Bronchial epithelial cell (primary cell): ENCODE results near the gene RNF151. TPM values are rescaled to one million over a fixed set of nuclear protein-coding genes. Genes with fewer than 3 reads are reported as not detected.
"Not testable (repeated sequence)": the region's sequence is repeated elsewhere in the genome, so short reads cannot be mapped to it uniquely, and the experiment has no call there.

ENCODE experiments used
- DNase-seq: peaks from one replicate; pipeline ENCODE4 v3.0.0-alpha.2; 2010; ENCODE audit warnings: low read depth
- FAIRE-seq: peaks from 2 replicates; lab custom pipeline; 2011; peaks lifted over from hg19 to GRCh38; lab: Jason Lieb, UNC
- H3K27me3 ChIP-seq: 2 replicates; pipeline ENCODE4 v1.5.1; 2011; ENCODE audit warnings: low read length; ENCODE audit not compliant: control insufficient read depth, insufficient read depth
- H3K36me3 ChIP-seq: 2 replicates; pipeline ENCODE4 v1.5.1; 2011; ENCODE audit warnings: low read length; ENCODE audit not compliant: control insufficient read depth, insufficient read depth
- H3K4me3 ChIP-seq: 2 replicates; pipeline ENCODE4 v1.5.1; 2011; ENCODE audit warnings: mild to moderate bottlenecking, low read depth, low read length, control low read depth
- CTCF ChIP-seq: IDR thresholded peaks from 2 replicates; pipeline ENCODE4 v1.5.1; 2011; ENCODE audit warnings: mild to moderate bottlenecking, moderate library complexity, low read length, control low read depth, inconsistent platforms; ENCODE audit not compliant: insufficient read depth, severe bottlenecking
- total RNA-seq: library from RNA; depleted of rRNA; stranded (reverse); fragments of >200 nt; gene quantifications from 2 replicates; pipeline ENCODE4 v1.2.1, GENCODE V29; 2014

RNF151 gene
- not detected in 2 replicates for total RNA-seq

GRCh38 chr16:1966460-1966859, at the start of gene RNF151:
TSS of gene RNF151 (plus strand) at chr16:1966856. CDS start at chr16:1966882, 26 bp downstream.
- Histone ChIP-seq H3K4me3 (peak within 1 kb of the TSS; percentile 91), H3K27me3 (no peaks in the 10 kb centered on the region), H3K36me3 (peaks cover 15% of the 10 kb centered on the region)
- DNase-seq (no peak), FAIRE-seq (no peak)
- TF ChIP-seq CTCF = no peak

DNA sequence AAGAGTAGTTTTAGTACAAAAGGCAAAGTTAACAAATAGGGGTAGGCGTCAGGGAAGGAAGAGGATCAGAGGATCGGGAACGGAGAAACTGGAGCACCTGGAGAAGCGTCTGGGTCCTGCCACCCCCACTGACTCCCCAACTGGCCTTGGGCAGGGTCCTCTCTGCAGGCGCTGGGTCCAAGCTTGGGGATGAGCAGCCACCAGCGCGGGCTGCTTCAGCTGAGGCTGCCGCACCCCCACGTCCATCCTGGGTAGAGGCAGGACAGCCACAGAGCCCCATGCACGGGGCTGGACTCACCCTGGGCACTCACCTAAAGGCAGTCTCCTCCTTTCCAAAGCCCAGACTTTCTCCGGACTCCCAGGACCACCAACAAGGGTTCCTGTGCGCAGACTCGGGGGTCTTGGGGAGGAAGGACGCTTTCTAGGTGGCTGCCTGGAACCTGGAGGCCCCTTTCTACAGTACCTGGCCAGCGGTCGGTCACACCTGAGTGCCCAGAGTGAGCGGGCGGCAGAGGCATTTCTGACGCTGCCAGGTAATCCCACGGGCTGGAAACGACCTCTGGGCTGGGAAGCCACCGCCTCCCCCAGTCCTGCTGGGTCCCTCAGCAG, 49.5 kb upstream of the RNF151 start:
- no peak for FAIRE-seq

DNA sequence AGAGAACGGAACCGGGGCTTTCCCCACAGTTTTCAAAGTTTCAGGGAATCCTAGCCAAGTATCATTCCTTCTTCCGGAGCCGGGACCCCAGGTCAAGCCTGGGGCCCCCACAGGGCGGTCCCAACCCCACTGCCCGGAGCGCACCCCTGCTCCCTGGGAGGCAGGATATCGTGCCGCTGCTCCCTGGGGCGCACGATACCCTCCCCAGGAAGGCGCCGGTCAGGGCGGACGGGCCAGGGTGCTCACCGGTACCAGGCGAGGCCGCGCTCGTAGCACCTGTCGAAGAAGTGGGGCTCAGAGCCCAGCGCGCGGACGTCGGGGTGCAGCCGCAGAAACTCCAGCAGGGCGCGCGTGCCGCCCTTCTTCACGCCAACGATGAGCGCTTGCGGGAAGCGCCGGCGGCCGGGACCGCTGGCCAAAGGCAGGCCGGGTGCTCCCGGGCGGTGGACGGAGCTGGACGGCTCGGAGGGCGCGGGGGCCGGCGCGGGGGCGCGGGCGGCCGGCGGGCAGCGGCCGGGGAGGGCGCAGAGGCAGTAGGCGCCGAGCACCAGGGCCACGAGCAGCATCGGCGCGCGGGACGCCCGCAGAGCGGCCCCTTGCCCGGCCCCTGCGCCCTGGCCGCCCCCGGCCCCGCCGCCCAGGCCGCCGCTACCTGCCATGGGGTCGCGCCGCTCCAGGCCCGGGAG, 48.8 kb upstream of the RNF151 start:
- Histone ChIP-seq H3K36me3 (no peaks in the 10 kb centered on the region), H3K27me3 (peaks cover 39% of the 10 kb centered on the region), H3K4me3 (no peak overlapping the region)
- no peak for TF ChIP-seq CTCF
- FAIRE-seq (no peak), DNase-seq (no peak)

More for the DNA sequence above, 49.5 kb upstream of the RNF151 start:
- no peaks in the 10 kb centered on the region for H3K36me3 ChIP-seq
- no peak overlapping the region for H3K4me3 ChIP-seq
- H3K27me3 ChIP-seq = peaks cover 39% of the 10 kb centered on the region
- DNase-seq = no peak
- no peak for TF ChIP-seq CTCF

DNA sequence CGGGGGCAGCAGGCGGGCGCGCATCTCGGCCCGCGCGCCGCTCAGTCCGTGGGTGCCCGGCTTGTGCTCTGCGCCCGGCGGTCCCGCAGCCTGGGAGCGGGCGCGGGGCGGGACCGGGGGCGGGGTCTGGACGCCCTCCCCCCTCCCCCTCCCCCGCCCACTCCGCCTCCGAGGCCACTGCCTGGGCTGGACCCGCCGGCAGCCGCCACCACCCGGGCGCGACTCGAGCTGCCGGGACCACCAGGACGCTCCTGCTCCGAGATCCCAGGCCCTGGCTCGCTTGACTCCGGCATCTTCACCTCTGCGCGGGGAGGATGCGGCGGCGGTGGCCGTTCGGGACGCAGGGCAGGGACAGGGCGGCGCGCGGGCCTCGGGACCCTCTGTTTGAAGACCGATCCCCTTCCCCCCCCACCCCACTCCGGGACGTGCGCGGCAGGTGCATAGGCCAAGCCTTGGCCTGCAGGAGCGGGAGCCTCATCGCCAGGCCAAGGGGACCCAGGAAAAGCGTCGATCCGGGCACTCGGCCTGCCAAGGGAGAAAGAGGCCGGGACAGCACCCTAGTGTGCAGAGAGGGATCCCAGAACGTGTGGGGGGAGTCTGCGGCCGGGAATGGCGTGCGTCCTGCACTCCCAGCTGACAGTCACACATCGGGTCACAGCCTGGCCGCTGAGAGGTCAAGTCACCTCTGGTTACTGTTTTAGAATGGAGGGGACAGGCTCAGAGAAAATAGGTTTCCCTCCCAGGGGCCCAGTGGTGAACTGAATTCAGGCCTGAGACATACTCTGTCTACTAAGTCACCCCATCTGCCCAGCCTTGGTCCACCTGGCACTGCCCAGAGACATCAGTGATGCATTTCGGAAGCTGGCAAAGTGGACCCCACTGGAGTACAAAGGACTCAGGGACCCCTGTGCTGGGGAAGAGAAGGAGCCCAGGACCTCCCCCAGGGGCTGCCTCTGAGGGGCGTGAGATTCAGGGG, 48.0 kb upstream of the RNF151 start, which contains the start of gene HS3ST6:
TSS of gene HS3ST6 (minus strand) at position 65 of the 976 bp plus-strand sequence. CDS start 92 bp downstream, outside the sequence.
- FAIRE-seq = no peak
- no peak for TF ChIP-seq CTCF
- DNase-seq = no peak
- Histone ChIP-seq H3K4me3 (no peak within 1 kb of the TSS), H3K27me3 (peaks cover 43% of the 10 kb centered on the region), H3K36me3 (no peaks in the 10 kb centered on the region)

GRCh38 chr16:1919327-1919998, 47.2 kb upstream of the RNF151 start:
- H3K27me3 ChIP-seq = peaks cover 47% of the 10 kb centered on the region
- H3K4me3 ChIP-seq = no peak overlapping the region
- H3K36me3 ChIP-seq = no peaks in the 10 kb centered on the region
- DNase-seq (no peak), FAIRE-seq (no peak)
- TF ChIP-seq CTCF = no peak

DNA sequence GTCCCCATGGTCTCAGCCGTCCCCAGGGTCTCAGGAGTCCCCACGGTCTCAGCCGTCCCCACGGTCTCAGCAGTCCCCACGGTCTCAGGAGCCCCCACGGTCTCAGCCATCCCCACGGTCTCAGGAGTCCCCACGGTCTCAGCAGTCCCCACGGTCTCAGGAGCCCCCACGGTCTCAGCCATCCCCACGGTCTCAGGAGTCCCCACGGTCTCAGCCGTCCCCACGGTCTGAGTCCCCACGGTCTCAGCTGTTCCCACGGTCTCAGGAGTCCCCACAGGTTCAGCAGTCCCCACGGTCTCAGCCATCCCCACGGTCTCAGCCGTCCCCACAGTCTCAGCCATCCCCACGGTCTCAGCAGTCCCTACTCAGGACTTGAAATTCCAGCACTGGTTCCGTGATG, 46.5 kb upstream of the RNF151 start:
- not testable (repeated sequence) for H3K36me3 ChIP-seq, H3K4me3 ChIP-seq, DNase-seq
- peaks cover 50% of the 10 kb centered on the region for H3K27me3 ChIP-seq
- FAIRE-seq = peak; percentile 89
